Dermis blood vessel endothelial cell (primary cell): ENCODE data around the gene PELI3. TPM values are rescaled to one million over a fixed set of nuclear protein-coding genes. Genes with fewer than 3 reads are reported as not detected.

Experiments used
- DNase-seq: peaks from one replicate; pipeline ENCODE4 v3.0.0; 2010
- total RNA-seq: library from RNA; depleted of rRNA; stranded (reverse); fragments of >200 nt; gene quantifications from 2 replicates; pipeline ENCODE4 v1.2.3, GENCODE V29; 2014

Gene PELI3
- total RNA-seq, 1 donor from 2014 or later = 4.9 TPM

DNA sequence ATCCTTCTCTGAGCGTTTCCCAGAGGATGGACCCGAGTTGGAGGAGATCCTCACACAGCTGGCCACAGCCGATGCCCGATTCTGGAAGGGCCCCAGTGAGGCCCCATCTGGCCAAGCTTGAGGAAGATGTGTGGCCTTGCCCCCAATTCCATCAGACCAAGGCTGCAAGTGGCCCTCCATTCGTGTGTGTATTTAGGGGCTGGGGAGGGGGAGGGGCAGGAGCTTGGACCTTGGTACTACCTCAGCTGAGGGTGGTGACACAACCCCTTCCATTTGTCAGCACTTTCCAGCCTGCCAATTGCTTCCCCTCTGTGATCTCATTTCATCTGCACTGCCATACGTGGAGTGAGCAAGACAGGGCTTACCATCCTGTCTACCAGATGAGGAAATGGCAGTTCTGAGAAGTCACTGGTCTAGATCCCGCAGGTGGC lies 42.4 kb downstream of the PELI3 start:
- no peak for DNase-seq

DNA sequence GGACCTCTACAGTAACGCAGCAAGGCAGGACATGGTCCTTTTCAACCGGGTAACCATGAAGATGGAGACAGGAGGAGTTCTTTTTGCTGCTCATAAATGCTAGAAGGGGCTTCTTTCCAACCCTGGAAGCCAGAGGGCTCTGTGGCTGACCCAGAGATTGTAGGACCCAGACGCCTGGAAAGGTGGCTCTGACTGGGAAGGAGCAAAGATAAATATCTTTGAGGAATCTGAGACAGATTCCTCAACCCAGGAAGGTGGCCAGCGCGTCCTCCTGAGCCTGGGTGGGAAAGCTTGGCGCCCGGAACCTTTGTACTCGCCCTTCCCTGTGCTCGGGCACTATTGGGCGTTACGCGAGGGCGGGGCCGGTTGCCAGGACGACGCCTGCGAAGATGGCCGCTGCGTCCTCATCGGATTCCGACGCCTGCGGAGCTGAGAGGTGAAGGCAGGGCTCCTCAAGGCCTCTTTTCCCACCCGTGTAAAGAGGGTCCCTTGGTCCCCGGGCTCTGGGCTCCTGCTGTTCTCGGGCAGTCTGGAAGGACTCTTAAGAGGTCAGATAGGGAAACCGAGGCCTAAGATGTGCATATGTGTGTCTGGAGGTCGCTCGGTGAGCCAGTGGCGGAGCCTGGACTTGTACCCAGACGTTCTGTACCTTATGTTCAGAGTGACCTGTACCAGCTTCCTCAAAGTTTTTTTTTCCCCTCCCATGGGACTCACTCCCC lies 43.7 kb downstream of the PELI3 start, which contains the start of gene BBS1:
Gene BBS1, plus strand, starts transcription at position 365 of the 719 bp plus-strand sequence. Its CDS starts 25 bp downstream, at position 390.
- DNase-seq = peak; percentile 86

DNA sequence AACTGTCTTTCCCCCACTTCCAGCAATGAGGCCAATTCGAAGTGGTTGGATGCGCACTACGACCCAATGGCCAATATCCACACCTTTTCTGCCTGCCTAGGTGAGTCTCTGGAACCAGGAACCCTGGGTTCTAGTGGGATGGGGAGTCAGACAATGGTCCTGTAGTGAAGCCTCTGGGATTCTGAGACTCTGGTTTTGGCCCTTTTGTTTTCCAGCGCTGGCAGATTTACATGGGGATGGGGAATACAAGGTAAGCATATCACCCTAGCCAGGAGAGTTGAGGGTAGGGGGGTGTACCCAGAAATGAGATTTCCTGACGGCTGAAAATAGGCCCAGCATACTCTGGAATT lies 44.3 kb downstream of the PELI3 start:
- DNase-seq = no peak

DNA sequence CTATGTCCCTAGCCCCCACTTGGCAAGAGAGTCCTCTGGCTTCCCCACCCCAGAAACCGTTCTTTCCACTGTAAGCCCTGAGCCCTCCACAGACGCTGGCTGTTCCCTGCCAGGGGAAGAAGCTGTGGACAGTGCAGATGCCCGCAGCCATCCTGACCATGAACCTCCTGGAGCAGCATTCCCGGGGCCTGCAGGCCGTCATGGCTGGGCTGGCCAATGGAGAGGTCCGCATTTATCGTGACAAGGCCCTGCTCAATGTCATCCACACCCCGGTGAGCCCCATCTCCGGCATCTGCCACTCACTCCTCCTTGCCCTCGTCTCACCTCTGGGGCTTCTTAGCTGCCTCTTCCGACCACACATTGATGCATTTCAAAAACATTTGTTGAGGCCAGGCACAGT lies 56.9 kb downstream of the PELI3 start:
- no peak for DNase-seq

DNA sequence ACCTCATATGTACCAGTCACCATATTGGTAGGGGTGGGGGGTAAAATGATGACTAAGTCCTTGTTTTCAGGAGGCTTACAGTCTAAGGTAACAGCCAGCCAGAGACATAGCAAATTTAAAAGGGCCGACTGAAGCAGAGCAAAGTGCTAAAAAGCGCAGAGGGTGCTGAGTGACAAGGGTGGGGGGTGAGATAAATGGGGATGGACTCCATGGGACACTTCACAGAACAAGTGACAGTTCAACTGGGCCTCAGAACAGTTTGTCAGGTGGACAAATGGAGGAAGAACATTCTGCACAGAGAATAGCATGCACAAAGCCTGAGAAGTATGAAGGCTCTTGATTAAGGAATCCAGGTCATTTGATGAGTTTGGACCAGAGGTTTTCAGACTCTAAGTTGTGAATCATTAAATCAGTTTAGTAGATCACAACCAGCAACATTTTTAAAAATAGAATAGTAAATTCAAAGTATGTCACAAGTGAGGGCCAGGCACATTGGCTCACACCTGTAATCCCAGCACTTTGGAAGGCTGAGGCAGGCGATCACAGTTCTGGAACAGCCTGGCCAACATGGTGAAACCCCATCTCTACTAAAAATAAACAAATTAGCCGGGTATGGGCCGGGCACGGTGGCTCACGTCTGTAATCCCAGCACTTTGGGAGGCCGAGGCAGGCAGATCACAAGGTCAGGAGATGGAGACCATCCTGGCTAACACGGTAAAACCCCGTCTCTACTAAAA lies 57.8 kb downstream of the PELI3 start:
- DNase-seq = no peak

Other genes with a start within 250 kb of the PELI3 start
- gene KLC2, start 209.2 kb upstream of the PELI3 start, total RNA-seq = 18.0 and 18.5 TPM in 2 replicates
- 77.8 and 196 TPM in 2 replicates for gene RAB1B, start 198.3 kb upstream of the PELI3 start, total RNA-seq
- gene CNIH2, start 188.7 kb upstream of the PELI3 start, total RNA-seq = not detected in 2 replicates
- gene YIF1A, start 177.8 kb upstream of the PELI3 start, total RNA-seq = 111 and 159 TPM in 2 replicates
- gene TMEM151A, start 175.0 kb upstream of the PELI3 start, total RNA-seq = not detected in 2 replicates
- 0.23 and 0.68 TPM in 2 replicates for gene CD248, start 149.9 kb upstream of the PELI3 start, total RNA-seq
- gene RIN1, start 130.5 kb upstream of the PELI3 start, total RNA-seq = 4.8 and 6.7 TPM in 2 replicates
- gene BRMS1, start 121.8 kb upstream of the PELI3 start, total RNA-seq = 65.7 and 71.8 TPM in 2 replicates
- gene B4GAT1, start 119.3 kb upstream of the PELI3 start, total RNA-seq = 25.8 and 28.1 TPM in 2 replicates
- 1.2 and 2.3 TPM in 2 replicates for gene SLC29A2, start 95.1 kb upstream of the PELI3 start, total RNA-seq
- gene NPAS4, start 45.9 kb upstream of the PELI3 start, total RNA-seq = not detected in 2 replicates
- 40.7 and 61.1 TPM in 2 replicates for gene MRPL11, start 28.1 kb upstream of the PELI3 start, total RNA-seq
- gene DPP3, start 13.5 kb downstream of the PELI3 start, total RNA-seq = 50.5 and 71.7 TPM in 2 replicates
- gene BBS1, start 43.7 kb downstream of the PELI3 start, total RNA-seq = 28.6 and 36.8 TPM in 2 replicates
- gene ZDHHC24, start 79.1 kb downstream of the PELI3 start, total RNA-seq = 26.2 and 33.0 TPM in 2 replicates
- gene ACTN3, start 80.0 kb downstream of the PELI3 start, total RNA-seq = under 0.01 and 0.14 TPM in 2 replicates
- 27.8 and 63.5 TPM in 2 replicates for gene CTSF, start 101.7 kb downstream of the PELI3 start, total RNA-seq
- 0.17 and 0.28 TPM in 2 replicates for gene CCDC87, start 126.2 kb downstream of the PELI3 start, total RNA-seq
- 27.2 and 33.5 TPM in 2 replicates for gene CCS, start 126.3 kb downstream of the PELI3 start, total RNA-seq
- 29.3 and 44.7 TPM in 2 replicates for gene RBM14, start 149.7 kb downstream of the PELI3 start, total RNA-seq
- 125 and 157 TPM in 2 replicates for gene RBM4, start 171.8 kb downstream of the PELI3 start, total RNA-seq
- 24.2 and 28.4 TPM in 2 replicates for gene RBM4B, start 211.0 kb downstream of the PELI3 start, total RNA-seq